Left kidney (tissue), 2 donors: Measurements from ENCODE around the gene DGLUCY. TPM values are rescaled to one million over a fixed set of nuclear protein-coding genes. Genes with fewer than 3 reads are reported as not detected.
A peak's percentile ranks its signal among the peaks of the same experiment; 100 is the strongest.
"Not testable (repeated sequence)": the region's sequence is repeated elsewhere in the genome, so short reads cannot be mapped to it uniquely, and the experiment has no call there.

Experiments used
- DNase-seq: peaks from one replicate; pipeline ENCODE4 v3.0.0-alpha.2; 2013
- polyA plus RNA-seq: library from polyadenylated mRNA; unstranded; fragments of 120-200 nt; gene quantifications from one replicate; pipeline ENCODE4 v1.2.1, GENCODE V29; 2013; ENCODE audit not compliant: insufficient read length

Gene DGLUCY
- polyA plus RNA-seq, 1 donor = 78.7 TPM

- DNase-seq = no peak
These were observed 56.1 kb downstream of the DGLUCY start for GRCh38 chr14:91169951-91170350.

- DNase-seq = peak; percentile 37
These were observed 56.7 kb downstream of the DGLUCY start for GRCh38 chr14:91170504-91171121.

- no peak for DNase-seq
These were observed 57.4 kb downstream of the DGLUCY start for GRCh38 chr14:91171291-91171690.

GRCh38 chr14:91173221-91173670 lies 59.4 kb downstream of the DGLUCY start:
- peak; percentile 67 for DNase-seq

GRCh38 chr14:91173904-91174303 lies 60.0 kb downstream of the DGLUCY start:
- DNase-seq = no peak

- DNase-seq = no peak
These were observed 61.7 kb downstream of the DGLUCY start for GRCh38 chr14:91175291-91176201.

GRCh38 chr14:91177073-91178034 lies 63.5 kb downstream of the DGLUCY start:
- peak; percentile 55 for DNase-seq

- DNase-seq = no peak
These were observed 66.7 kb downstream of the DGLUCY start for GRCh38 chr14:91180611-91181010.

GRCh38 chr14:91182753-91183152 lies 68.9 kb downstream of the DGLUCY start:
- DNase-seq = not testable (repeated sequence)

- no peak for DNase-seq
These were observed 70.7 kb downstream of the DGLUCY start for GRCh38 chr14:91184559-91184958.

- no peak for DNase-seq
These were observed 71.8 kb downstream of the DGLUCY start for GRCh38 chr14:91185721-91186120.

- DNase-seq = no peak
These were observed 72.7 kb downstream of the DGLUCY start for GRCh38 chr14:91186515-91187066.

- no peak for DNase-seq
These were observed 73.4 kb downstream of the DGLUCY start for GRCh38 chr14:91187271-91187670.

GRCh38 chr14:91190853-91191252 lies 77.0 kb downstream of the DGLUCY start:
- DNase-seq = no peak

GRCh38 chr14:91193069-91193468 lies 79.2 kb downstream of the DGLUCY start:
- DNase-seq = no peak

GRCh38 chr14:91195881-91196280 lies 82.0 kb downstream of the DGLUCY start:
- DNase-seq = no peak

- DNase-seq = no peak
These were observed 83.8 kb downstream of the DGLUCY start for GRCh38 chr14:91197631-91198030.

- DNase-seq = not testable (repeated sequence)
These were observed 86.9 kb downstream of the DGLUCY start for GRCh38 chr14:91200802-91201201.

GRCh38 chr14:91202234-91202974 lies 88.5 kb downstream of the DGLUCY start:
- no peak for DNase-seq

GRCh38 chr14:91204657-91205056 lies 90.8 kb downstream of the DGLUCY start:
- no peak for DNase-seq

GRCh38 chr14:91205459-91205858 lies 91.6 kb downstream of the DGLUCY start:
- no peak for DNase-seq
